K562 (cell line): ENCODE measurements around the gene ANKZF1. TPM values are rescaled to one million over a fixed set of nuclear protein-coding genes. Genes with fewer than 3 reads are reported as not detected.

Experiments
- ATAC-seq: fragments of 200-7000 bp; cut with Tn5 transposase; 3 replicates; pipeline ENCODE4 v1.9.1; 2020; ENCODE audit warnings: moderate library complexity
- BruUV-seq: library from RNA; stranded (reverse); fragments of 400-500 nt; replicated peaks from 2 replicates; lab custom pipeline; 2021; lab: Mats Ljungman, UMichigan
- CTCF ChIA-PET: fragments of 300-600 bp; formaldehyde crosslinking; extraction: SDS; loops from one replicate; lab custom pipeline; 2021; ENCODE audit warnings: low intra/inter-chr PET ratio; lab: Yijun Ruan, JAX
- POLR2A ChIA-PET: fragments of 300-600, 350-650 bp; sonication (Branson Sonifier 250); formaldehyde crosslinking; extraction: SDS; loops from one replicate; lab custom pipeline; 2021; ENCODE audit warnings: antibody characterized with exemption, inconsistent platforms; lab: Yijun Ruan, JAX
- DNase-seq, 4 experiments: peaks; one replicate each; pipeline versions ENCODE4 v3.0.0 to v3.0.0-alpha.2; 2011 to 2018; ENCODE audit warnings: low spot score in 3 of 4, mixed read lengths in 3 of 4; ENCODE audit errors: extremely low read depth in 1 of 4
- FAIRE-seq: peaks from 2 replicates; lab custom pipeline; 2011; peaks lifted over from hg19 to GRCh38; lab: Jason Lieb, UNC
- H2AFZ ChIP-seq: 2 replicates; pipeline ENCODE4 v1.6.0; 2011; ENCODE audit warnings: low read depth, low read length, control low read depth, inconsistent platforms
- H3K27ac ChIP-seq: fragments of 200-600 bp; 3 replicates; pipeline ENCODE4 v1.8.0; 2011; ENCODE audit warnings: low read depth, mild to moderate bottlenecking, control low read depth, inconsistent platforms, low read length, moderate library complexity, mixed read lengths; ENCODE audit errors: extremely low read depth
- H3K27me3 ChIP-seq, 2 experiments: fragments of 300-600 bp in 1 of 2; 2 replicates in 1 of 2; 3 replicates in 1 of 2; pipeline versions ENCODE4 v1.6.0 to v1.8.0; 2011; ENCODE audit warnings: inconsistent platforms in 2 of 2, low read length in 2 of 2, mild to moderate bottlenecking in 1 of 2, mixed read lengths in 1 of 2, moderate library complexity in 1 of 2; ENCODE audit not compliant: control insufficient read depth in 2 of 2, insufficient read depth in 2 of 2
- H3K36me3 ChIP-seq: fragments of 300-600 bp; 3 replicates; pipeline ENCODE4 v1.8.0; 2011; ENCODE audit warnings: mild to moderate bottlenecking, low read length, inconsistent platforms; ENCODE audit not compliant: control insufficient read depth, insufficient read depth
- H3K4me1 ChIP-seq, 2 experiments: fragments of 200-600 bp in 1 of 2; replicated peaks in 1 of 2; 2 replicates in 1 of 2; 3 replicates in 1 of 2; pipeline versions ENCODE4 v1.5.1 to v1.8.0; 2011; ENCODE audit warnings: inconsistent platforms in 2 of 2, low read length in 2 of 2, mild to moderate bottlenecking in 1 of 2, mixed read lengths in 1 of 2, moderate library complexity in 1 of 2; ENCODE audit not compliant: control insufficient read depth in 2 of 2, insufficient read depth in 2 of 2
- H3K4me2 ChIP-seq: 2 replicates; pipeline ENCODE4 v1.6.1; 2011; ENCODE audit warnings: low read length, control low read depth, inconsistent platforms, mixed read lengths; ENCODE audit not compliant: insufficient read depth
- H3K4me3 ChIP-seq: fragments of 200-600 bp; sonication (generic), shearing (Covaris generic); 2 replicates; pipeline ENCODE4 v1.5.1; 2016; ENCODE audit warnings: control low read depth, inconsistent platforms
- H3K79me2 ChIP-seq: fragments of 200-600 bp; 3 replicates; pipeline ENCODE4 v1.8.0; 2011; ENCODE audit warnings: low read length, inconsistent platforms; ENCODE audit not compliant: control insufficient read depth, insufficient read depth
- H3K9ac ChIP-seq, 2 experiments: 2 replicates each; pipeline versions ENCODE4 v1.6.0 to v1.6.1; 2011; ENCODE audit warnings: low read depth in 2 of 2, low read length in 2 of 2, control low read depth in 1 of 2, inconsistent platforms in 1 of 2, mild to moderate bottlenecking in 1 of 2, mixed read lengths in 1 of 2; ENCODE audit not compliant: insufficient read depth in 1 of 2
- H3K9me1 ChIP-seq: one replicate; pipeline ENCODE4 v1.6.0; 2011; ENCODE audit warnings: inconsistent platforms, mild to moderate bottlenecking, low read length, moderate library complexity; ENCODE audit not compliant: control insufficient read depth, insufficient read depth
- H3K9me3 ChIP-seq: replicated peaks from 2 replicates; pipeline ENCODE4 v1.5.1; 2011; ENCODE audit warnings: low read depth, low read length, inconsistent platforms; ENCODE audit not compliant: control insufficient read depth, insufficient read depth
- H4K20me1 ChIP-seq: replicated peaks from 2 replicates; pipeline ENCODE4 v1.6.1; 2011; ENCODE audit warnings: low read length, inconsistent platforms, mixed read lengths; ENCODE audit not compliant: control insufficient read depth, insufficient read depth
- NFIC ChIP-seq: fragments of 450-650 bp; IDR thresholded peaks from 2 replicates; pipeline ENCODE4 v1.6.1; 2017; ENCODE audit warnings: mild to moderate bottlenecking, inconsistent platforms
- POLR2G ChIP-seq: fragments of 200-400 bp; formaldehyde crosslinking; IDR thresholded peaks from 2 replicates; pipeline ENCODE4 v1.6.1; 2017; ENCODE audit warnings: low read depth, mild to moderate bottlenecking, antibody characterized with exemption, low read length, moderate library complexity
- SRSF3 ChIP-seq: fragments of 200-400 bp; formaldehyde crosslinking; IDR thresholded peaks from 2 replicates; pipeline ENCODE4 v1.6.1; 2016; ENCODE audit warnings: mild to moderate bottlenecking, low read length, moderate library complexity; ENCODE audit not compliant: insufficient read depth
- WGBS: fragments of 100-300 bp; shearing (Covaris generic); methylation state at CpG from one replicate; pipeline ENCODE4 v1.1.6; 2016; ENCODE audit warnings: low coverage, mixed read lengths; ENCODE audit not compliant: insufficient coverage; ENCODE audit errors: missing lambda C conversion rate; 5-methylcytosine and 5-hydroxymethylcytosine counted together
- in situ Hi-C: fragments of 300-500 bp; cut with MboI; formaldehyde crosslinking; loops from 4 replicates; pipeline ENCODE4 v1.15.0; 2018; ENCODE audit warnings: inconsistent platforms, mixed read lengths
- intact Hi-C: fragments of 100-400 bp; cut with micrococcal nuclease; formaldehyde crosslinking; loops from 2 replicates; pipeline ENCODE4 v1.14.2; 2022
- polyA plus RNA-seq, 8 experiments: library from polyadenylated mRNA; depleted of rRNA in 4 of 8; stranded (reverse) in 5 of 8; unstranded in 3 of 8; fragments of >200 nt; fragmentation: Nextera tagmentation in 2 of 8; fragmentation: Illumina TruSeq in 1 of 8; extraction: Ambion mirVana in 2 of 8; extraction: Trizol in 1 of 8; gene quantifications; 2 replicates each; pipeline versions ENCODE4 v1.2.1 to v1.2.3, GENCODE V29; 2011 to 2014; ENCODE audit warnings: inconsistent platforms in 1 of 8, missing spikeins in 1 of 8
- total RNA-seq, 7 experiments: library from RNA; depleted of rRNA in 6 of 7; stranded (reverse); fragments of >200 nt in 6 of 7; fragmentation: Illumina TruSeq in 2 of 7; extraction: Trizol in 2 of 7; gene quantifications; 2 replicates each; pipeline versions ENCODE4 v1.2.1 to v1.2.3, GENCODE V29; 2011 to 2021; ENCODE audit warnings: low replicate concordance in 1 of 7

The ANKZF1 gene
- total and polyA plus RNA-seq, 9 of the 15 experiments (the other 6 are each of a cell fraction or from before 2014, with no cell fraction given), result 3.1 to 60.6 (median 31.0) TPM

DNA sequence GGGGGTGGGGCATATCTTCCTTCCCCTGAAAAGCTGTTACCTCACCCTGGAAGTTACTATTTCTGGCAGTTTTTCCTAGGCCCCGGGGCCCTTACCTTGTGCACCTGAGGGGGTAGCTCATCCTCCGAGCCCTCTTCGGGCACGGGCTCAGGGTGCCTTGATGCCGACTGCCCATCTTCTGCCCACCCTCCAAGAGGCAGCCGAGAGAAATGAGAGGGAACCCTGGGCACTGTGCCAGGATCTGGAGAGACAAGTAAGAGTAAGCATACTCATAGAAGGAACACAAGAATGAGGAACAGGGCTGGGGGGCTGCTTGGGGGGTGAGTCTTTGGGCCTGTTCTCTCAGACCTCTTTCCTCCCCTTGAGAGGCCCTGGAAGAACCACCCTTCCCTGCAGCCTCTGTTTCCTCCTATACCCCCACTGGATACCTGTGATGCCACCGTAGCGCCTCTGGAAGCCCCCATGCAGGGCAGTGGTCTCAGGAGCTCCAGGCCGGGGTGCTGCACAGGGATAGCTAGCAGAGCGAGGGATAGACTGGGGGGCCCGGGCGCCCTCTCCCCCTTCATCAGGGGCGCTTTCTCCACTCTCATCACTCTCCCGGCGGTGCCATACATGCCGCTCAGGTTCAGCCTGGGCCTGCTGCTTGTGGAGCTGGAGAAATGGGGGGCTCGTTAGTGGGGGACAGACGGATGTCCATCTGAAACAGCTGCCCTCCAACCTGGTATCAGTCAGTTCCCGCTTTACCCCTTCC lies 8.8 kb upstream of the ANKZF1 start:
- Histone ChIP-seq H3K27me3 (no peaks in the 10 kb centered on the region), H3K79me2 (peaks cover 27% of the 10 kb centered on the region), H4K20me1 (0 out of 2 replicates have a peak, but pooled peaks cover 2% of the 10 kb centered on the region), H3K36me3 (peaks cover 73% of the 10 kb centered on the region; the same call in 2 of the 3 replicates), H3K9ac (no peak overlapping the region; a peak in 1 of 4 replicates), H3K4me3 (no peak overlapping the region), H3K4me2 (no peak overlapping the region), H3K27ac (no peak overlapping the region), H3K9me1 (no peaks in the 10 kb centered on the region), H2AFZ (no peak overlapping the region), H3K9me3 (no peaks in the 10 kb centered on the region), H3K4me1 (peaks cover 13 to 50% of the 10 kb centered on the region in 2 experiments; a peak in 4 of 5 replicates)
- ChIA-PET CTCF (no interaction called here), POLR2A (interaction anchor here (0.6 to 2.1 kb wide), 5 partner anchors 9 to 34 kb away, joined by 3 to 12 read pairs (median 3); partner anchors contain the start of genes ANKZF1, ATG9A and TUBA4A)
- no TSS peak for BruUV-seq
- TF ChIP-seq POLR2G (peak; percentile 26; the same call in 1 of the 2 replicates), NFIC (peak; percentile 82), SRSF3 (no peak)
- no peak for FAIRE-seq
- WGBS, result 91% methylated on average over 14 of the region's 19 CpGs
- DNase-seq, result no peak
- intact Hi-C loops, result no loop called here
- no peak for ATAC-seq
- in situ Hi-C loops, result no loop called here
